NAMALWA (cell line): Measurements from ENCODE around the gene KCNAB3.

Experiments used
- DNase-seq: peaks from one replicate; pipeline ENCODE4 v3.0.0-alpha.2; 2015; ENCODE audit warnings: low spot score

KCNAB3 gene

GRCh38 chr17:7940034-7940433, 10.4 kb upstream of the KCNAB3 start:
- DNase-seq = no peak

- DNase-seq = no peak
These were observed 6.2 kb upstream of the KCNAB3 start for GRCh38 chr17:7935859-7936258.

GRCh38 chr17:7932949-7933348, 3.3 kb upstream of the KCNAB3 start:
- DNase-seq = peak; percentile 27

DNA sequence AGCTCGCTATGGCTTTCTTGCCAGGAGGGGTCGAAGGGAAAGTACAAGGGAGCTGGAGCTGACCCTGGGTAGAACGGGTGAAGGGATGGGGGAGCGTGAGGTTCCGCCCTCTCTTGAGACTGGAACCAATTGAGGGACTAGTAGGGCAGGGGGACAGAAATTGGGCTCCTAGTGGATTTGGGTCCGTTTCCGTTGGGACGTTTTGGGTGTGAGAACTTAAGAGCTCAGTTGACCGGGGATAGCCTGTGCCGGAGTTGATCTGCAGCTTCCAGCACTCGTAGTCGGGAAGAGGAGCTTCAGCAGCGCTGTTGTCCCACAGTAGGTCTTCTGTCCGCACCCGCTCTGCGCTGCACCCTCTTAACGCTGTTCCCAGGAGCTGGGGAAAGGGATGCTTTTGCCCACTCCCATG, 2.8 kb upstream of the KCNAB3 start:
- no peak for DNase-seq

DNA sequence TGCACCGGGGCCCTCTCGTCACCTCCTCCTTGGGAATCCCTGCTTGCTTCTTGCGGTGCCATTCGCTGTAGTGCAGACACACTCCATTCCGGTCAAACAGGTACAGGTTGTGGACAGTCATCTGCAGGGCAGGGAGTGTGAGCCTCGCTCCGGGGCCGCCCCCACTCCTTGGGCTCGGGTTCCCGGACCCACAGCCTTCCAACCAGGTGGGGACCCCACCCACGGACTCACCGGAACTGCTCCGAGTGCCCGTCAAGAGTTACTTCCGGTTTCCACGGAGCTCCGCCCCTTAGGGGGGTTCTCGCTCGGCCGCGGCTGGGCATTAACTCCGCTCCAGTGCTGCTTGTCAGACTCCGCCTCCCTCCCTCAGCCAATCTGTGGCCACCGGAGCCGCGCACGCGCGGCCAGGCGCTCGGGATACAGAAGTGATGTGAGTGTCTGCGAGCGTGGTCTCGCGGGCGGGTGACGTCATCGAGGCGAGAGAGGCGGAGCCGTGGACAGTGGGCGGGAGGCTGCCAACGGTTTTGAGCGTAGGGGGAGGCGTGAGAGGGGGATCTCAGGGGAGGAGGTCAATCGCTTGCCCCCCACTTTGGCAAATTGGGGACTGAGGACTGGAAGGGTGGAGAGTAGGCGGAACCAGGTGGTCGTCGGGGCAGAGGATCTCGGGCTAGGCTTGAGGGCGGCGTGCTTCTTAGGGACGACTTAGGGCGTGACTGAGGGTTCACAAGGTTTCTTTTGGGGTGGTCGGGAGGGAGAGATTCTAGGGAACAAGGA, 2.2 kb upstream of the KCNAB3 start, which contains the start of the genes CNTROB and TRAPPC1:
Gene CNTROB (plus strand): TSS at position 498 of the 774 bp plus-strand sequence. CDS start 874 bp downstream, outside the sequence.
Gene TRAPPC1 (minus strand): TSS at position 238 of the 774 bp plus-strand sequence. CDS start 117 bp downstream, at position 121.
- peak; percentile 97 for DNase-seq

DNA sequence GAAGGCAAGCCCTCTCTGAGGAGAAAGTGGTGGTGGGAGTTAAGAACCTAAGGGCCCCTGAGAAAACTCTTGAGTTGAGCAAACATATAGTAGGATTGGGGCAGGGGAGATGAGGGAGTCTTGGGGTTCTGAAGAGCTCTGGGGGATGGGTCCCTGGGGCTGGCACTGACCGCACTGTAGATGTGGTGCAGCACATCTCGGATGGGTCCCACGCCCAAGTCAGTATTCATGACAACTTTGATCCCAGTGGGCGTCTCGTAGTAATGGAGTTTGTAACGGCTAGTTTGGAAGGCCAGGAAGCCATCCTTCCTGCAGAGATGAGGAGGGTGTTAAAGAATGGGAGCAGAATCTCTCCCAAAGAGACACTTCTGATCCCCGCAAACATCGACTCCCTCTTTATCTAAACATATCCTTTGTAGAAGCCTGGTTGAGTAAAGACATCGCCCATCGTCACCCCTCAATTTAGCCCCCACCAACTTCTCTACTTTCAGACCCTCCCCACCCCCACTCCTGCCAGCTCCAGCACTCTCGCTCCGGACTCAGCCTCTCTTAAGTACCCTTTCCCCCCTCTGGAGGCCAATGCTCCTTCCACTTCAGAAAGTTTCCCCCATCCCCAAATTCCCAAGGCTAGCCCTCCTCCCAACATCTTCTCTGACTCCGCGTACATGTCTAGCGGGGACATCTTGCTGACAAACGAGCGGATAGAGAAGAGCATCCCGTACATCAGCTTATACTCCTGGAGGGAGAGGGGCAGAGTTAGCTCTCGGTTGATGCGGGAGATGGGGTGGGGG, 1.4 kb upstream of the KCNAB3 start:
- no peak for DNase-seq

DNA sequence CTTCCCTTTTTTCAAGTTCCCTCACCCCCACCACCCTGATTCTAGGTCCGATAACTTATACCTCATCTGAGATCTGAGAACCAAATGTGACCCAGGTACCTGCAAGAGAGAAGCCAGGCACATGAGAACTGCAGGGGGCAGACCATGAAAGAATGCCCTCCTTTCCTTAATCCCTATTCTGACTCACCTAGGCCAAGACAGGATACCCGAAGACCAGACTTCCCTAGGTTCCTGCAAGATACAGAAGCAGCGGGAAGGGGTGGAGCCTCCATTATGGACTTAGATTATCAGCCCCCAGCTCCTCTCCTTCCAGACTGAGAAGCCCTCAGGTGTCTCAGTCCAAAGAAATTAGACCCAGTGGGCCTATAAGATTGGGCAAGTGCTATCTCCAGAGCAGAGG, 2.1 kb downstream of the KCNAB3 start:
- no peak for DNase-seq

- DNase-seq = peak; percentile 54
These were observed 6.6 kb downstream of the KCNAB3 start for GRCh38 chr17:7922845-7923628.

- DNase-seq = no peak
These were observed 7.3 kb downstream of the KCNAB3 start for GRCh38 chr17:7922269-7922844.

DNA sequence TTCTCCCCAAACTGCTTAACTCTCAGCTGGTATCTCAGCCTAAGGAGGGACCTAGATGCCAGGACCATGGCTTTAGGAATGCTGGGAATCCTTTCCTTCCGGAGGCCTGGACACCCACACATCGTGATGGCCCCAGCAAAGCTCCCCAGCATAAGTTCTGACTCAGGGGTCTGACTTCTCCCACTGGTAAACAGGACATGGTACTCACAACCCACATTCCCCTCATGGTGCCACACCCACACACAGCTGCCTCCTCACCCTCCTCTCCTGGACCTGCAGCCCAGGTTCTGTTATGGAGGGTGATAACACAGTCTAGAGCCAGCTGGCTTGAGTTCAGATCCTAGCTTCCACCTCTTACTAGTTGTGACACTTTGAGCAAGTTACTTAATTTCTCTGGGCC, 12.8 kb downstream of the KCNAB3 start:
- DNase-seq = no peak

GRCh38 chr17:7916385-7916682, 13.3 kb downstream of the KCNAB3 start:
- no peak for DNase-seq

DNA sequence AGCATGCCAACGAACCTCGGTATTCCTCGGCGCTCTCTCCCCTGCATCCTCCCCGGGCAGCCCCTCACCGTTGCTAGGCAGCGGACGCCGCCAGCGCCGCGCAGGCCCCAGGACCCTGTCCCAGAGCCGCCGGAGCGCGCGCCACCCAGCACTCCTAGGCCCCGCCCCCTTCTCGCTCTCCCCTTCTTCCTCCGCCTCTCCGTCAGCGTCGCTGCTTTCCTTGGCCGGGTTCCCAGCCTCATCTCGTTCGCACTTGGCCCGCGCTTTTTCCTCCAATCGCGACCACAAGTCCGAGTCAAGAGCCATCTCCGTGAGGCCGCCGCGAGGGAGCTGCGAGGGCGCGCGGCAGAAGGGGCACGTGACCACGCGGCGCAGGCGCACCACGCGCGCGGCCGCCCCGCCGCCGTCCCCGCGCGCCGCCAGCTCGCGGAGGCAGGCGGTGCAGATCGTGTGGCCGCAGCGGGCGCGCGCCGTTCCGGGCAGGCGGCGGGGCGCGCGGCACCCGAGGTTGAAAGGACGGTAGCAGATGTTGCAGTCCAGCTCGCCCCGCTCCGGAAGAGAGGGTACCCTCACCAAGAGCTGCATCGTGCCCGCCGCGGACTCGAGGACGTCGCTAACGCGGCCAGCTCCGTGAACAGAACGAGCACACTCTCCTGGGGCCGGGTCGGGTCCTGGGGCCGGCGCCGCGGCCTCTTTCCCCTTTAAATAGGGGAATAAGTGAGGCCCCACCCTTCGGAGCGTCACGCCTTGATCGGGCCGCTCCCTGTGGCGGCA, 13.9 kb downstream of the KCNAB3 start, which contains the start of gene RNF227:
Gene RNF227 (minus strand): TSS at position 679 of the 774 bp plus-strand sequence. CDS start 94 bp downstream, at position 585.
- peak; percentile 87 for DNase-seq

DNA sequence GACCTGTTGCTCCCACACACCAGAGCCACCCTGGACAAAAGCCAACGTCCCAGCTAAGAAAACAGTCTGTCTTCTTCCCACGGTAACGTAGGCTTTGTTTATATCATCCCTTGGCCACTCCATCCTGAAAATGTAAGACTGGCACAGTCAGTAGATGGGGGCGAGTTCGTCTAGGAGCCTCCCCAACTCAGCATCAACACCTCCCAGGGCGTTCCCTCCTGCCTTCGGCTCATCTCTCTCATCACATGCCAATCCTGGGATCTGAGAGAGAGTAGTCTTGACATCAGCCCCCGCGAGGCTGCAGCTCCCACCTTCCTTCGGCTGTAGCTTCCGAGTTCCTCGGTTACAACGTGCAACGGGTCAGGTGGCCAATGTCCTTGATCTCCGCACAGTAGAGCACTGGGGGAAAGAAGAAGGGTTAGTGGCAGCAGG, 14.5 kb downstream of the KCNAB3 start:
- DNase-seq = no peak

GRCh38 chr17:7912927-7913524, 16.6 kb downstream of the KCNAB3 start:
- DNase-seq = peak; percentile 85

DNA sequence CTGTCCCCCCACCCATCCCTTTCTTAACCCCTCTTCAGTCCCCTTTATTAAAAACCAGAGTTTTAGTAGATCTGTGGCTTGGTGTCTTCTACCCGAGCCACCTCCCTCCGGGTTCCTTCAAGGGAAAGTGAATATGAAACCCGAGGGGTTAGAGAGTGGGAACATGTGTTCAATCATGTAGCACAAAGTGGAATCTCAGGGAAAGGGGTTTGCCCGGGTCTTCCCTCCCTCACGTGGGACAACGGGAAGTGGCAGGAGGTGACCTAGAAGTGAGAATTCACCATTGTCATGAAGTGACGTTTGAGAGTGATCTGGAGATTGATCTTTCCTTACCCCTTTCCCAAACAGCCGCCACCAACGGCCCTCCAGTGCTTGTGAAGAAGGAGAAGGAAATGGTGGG, 18.5 kb downstream of the KCNAB3 start:
- no peak for DNase-seq

- DNase-seq = no peak
These were observed 18.9 kb downstream of the KCNAB3 start for GRCh38 chr17:7910711-7911110.

GRCh38 chr17:7910281-7910680, 19.4 kb downstream of the KCNAB3 start:
- no peak for DNase-seq

DNA sequence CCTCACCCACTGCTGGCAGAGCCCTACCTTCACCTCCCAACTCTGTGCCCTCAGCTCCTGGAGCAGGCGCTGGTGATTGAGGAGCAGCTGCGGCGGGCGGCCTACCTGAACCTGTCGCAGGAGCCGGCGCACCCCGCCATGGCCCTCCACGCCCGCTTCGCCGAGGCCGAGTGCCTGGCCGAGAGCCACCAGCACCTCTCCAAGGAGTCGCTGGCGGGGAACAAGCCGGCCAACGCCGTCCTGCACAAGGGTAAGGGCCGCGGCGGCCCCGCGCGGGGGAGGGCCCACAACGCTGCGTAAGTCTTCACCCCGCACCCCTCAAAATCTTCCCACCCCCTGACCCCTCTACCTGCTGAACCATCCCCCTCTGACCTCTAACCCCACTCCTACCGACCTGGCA, 20.6 kb downstream of the KCNAB3 start:
- DNase-seq = no peak

DNA sequence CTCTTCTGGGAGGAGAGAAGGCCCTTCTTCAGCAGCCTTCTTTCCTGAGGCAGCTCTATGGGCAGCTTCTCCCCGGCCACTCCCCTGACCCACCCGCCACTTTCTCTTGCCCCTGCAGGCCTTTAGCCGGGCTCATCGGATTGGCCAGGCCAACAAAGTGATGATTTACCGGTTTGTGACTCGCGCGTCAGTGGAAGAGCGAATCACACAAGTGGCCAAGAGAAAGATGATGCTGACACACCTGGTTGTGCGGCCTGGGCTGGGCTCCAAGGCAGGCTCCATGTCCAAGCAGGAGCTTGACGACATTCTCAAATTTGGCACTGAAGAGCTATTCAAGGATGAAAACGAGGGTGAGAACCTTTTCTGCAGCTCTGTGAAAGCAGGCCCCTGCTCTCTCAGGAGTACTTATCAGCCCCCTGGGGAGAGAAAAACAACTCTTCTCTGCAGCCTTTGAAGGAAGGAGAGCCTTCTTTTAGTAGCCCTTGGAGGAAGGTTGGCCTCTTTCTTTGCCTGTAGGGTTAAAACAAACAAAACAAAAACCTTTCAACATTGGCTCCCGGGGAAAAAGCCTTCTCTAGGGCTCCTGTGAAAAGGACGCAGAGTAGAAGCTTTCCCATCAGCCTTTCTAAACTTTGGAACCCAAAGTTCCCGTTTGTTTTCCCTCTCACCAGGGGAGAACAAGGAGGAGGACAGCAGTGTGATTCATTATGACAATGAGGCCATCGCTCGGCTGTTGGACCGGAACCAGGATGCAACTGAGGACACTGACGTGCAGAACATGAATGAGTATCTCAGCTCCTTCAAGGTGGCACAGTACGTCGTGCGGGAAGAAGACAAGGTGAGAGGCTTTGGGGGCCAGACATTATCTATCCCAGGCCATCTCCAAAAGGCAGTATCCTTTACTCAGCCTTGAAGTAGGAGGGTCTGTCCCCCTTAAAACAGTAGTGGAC, 26.2 kb downstream of the KCNAB3 start:
- DNase-seq = no peak

- no peak for DNase-seq
These were observed 31.9 kb downstream of the KCNAB3 start for GRCh38 chr17:7897773-7898172.
